ENCODE results near the gene ACRBP.
"Not testable (repeated sequence)": the region's sequence is repeated elsewhere in the genome, so short reads cannot be mapped to it uniquely, and the experiment has no call there.

The ACRBP gene

GRCh38 chr12:6614513-6615172, 32.6 kb downstream of the ACRBP start:
- no peak for DNase-seq (ENCODE audit: low read depth, low spot score)

GRCh38 chr12:6613776-6614512, 33.3 kb downstream of the ACRBP start:
- DNase-seq (ENCODE audit: low read depth, low spot score), result no peak

- DNase-seq (ENCODE audit: low read depth, low spot score), result no peak
Measured at GRCh38 chr12:6613015-6613775, 34.0 kb downstream of the ACRBP start.

DNA sequence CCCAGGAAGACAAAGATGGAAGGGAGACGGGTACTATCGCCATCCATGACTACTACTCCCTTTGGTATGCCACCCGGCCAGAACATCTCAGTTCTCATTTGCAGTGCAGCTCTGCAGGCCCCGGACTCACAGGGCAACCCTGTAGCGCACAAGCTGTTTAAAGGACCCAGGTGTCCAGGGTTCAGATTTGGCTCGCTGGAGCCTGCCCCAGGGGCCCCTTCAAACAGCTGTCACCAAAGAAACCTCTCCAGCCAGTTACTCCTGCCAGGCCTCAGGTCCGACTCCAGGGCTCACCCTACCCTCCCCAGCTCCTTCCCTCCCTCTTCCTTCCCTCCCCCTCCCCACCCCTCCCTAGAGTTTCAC, 34.6 kb downstream of the ACRBP start:
- no peak for DNase-seq (ENCODE audit: low read depth, low spot score)

DNA sequence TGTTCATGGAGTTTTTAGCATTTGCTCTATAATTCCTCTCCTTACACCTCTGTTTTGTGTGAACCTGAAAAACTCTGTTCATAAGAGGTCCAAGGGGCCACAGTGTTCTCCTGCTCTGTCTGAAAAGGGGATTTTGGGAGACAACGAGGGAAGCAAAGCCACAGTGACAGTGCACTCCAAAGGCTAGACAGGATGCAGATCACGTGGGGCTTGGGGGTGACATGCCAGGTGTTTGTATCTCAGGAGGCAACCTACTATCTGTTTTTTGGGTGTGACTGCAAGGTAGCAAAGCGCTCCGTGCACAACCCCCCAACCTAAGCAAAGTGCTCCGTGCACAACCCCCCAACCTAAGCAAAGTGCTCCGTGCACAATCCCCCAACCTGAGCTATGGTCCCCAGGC, 35.0 kb downstream of the ACRBP start:
- no peak for DNase-seq (ENCODE audit: low read depth, low spot score)

- no peak for DNase-seq (ENCODE audit: low read depth, low spot score)
Measured at GRCh38 chr12:6608592-6609281, 38.5 kb downstream of the ACRBP start.

GRCh38 chr12:6607751-6608591, 39.3 kb downstream of the ACRBP start:
- no peak for DNase-seq (ENCODE audit: low read depth, low spot score)

DNA sequence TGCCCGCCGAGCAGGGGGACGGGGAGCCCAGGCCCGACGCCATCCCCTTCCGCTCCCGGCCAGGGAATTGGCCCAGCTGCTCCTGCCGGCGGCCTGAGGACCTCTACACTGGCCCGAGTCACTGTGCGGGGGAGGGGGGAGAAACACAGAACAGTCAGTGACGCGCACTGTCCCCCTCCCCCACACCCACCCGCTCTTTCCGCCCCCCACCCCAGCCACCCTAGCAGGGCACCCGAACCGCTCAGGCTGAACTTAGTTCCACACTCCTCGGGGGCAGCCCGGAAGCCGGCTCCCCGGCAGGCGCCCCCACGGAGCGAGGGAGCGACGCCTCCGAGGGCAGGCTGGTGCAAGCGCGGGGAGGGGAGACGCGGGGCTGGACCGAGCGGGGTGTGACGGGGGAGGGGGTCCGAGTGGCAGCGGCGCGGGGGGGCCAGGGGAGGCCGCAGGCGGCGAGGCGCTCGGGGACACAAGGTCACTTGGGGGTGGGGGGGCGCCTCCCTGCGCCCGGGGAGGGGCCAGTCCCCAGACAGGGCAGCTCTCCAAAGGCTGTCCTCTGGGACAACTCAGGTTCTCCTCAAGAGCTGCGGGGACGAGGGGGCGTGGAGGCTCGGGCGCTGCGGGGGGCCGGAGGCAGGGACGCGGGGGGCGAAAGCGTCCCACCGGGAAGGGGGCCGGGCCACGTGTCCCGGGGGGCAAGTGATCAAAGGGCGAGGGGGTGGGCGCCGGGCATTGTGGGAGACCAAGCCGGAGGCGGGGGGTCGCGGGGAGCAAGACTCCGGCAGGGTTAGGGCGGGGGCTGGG, 40.7 kb downstream of the ACRBP start:
- DNase-seq (ENCODE audit: low read depth, low spot score), result no peak

DNA sequence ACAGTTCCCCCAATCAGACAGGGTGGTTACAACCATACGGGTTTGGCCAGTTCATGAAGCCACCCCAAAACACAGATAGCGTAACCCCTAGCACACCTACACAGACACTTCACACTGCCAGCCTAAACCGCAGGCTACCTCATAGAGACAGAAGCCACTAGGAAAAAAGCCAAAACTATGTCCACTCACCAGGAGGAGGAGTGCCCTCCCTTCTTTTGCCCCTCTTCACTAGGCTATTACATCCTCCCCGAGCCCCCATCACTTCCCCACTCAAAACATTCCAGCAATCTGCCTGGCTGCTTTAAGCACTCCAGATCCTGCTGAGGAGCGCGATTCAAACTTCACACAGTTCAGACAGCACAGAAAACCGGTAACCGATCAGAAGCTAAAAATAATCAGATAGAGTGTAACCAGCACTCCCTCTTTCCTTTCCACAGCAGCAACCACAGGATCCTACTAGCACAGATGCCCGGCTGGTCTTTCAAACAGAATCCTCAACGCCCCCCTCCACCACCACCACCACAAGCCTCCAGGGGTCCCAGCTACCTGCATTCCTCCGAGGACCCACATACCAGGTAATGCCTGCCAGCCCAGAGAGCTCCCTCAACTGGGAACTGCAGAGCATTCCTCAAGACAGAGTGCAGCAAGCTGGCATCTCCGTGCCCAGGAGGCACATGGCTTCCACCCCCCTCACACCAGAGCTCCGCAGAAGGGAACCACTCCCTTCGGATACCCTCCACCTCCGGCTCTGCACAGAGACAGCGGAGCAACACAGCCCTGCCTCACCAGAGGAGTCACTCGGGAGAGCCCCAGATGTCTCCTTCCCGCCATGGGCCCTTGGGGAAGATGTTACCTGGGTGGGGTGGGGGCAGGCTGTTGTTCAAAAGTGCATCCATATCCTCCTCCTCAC, 41.6 kb downstream of the ACRBP start:
- DNase-seq (ENCODE audit: low read depth, low spot score), result no peak

- no peak for DNase-seq (ENCODE audit: low read depth, low spot score)
Measured at GRCh38 chr12:6604259-6605029, 42.8 kb downstream of the ACRBP start.

DNA sequence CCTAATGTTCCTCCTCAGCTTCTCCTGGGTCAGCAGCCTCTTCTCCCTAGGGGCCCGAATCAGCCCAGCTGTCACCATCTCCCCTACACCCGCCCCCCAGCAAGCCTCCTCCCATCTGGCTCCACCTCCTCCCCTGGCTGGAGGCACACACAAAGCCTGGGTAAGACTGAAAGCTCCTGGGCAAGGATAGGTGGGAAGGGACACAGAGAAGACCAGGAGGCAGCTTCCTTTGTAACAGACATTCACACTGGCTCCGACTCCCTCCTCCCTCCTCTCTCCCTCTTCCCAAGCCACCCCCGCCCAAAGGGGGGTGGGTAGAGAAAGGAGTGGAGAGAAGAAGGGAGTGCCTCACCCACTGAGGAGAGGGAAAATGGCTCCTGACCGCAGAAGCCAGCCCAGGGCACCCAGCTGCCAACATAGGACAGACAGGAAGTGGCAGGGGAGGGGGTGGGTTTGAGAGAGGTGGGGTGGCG, 44.1 kb downstream of the ACRBP start:
- no peak for DNase-seq (ENCODE audit: low read depth, low spot score)

DNA sequence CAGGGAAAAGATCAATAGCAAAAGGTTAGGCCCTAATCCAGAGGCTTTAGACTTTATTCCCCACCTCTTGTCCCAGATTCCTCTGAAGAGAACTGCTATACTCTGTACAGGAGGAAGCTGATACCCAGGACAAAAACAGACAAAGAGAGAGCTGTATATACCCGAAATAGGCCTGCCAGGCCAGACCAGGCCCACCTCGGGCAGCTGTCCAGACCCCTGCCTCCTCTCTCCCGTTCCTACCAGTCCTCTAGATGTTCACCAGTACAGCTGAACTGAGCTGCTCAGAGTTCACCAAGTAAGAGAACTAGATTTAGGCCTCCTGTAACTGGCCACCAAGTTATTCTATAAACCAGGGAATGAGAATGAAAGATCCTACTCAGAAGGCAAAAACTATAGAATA, 44.7 kb downstream of the ACRBP start:
- no peak for DNase-seq (ENCODE audit: low read depth, low spot score)

- DNase-seq (ENCODE audit: low read depth, low spot score), result not testable (repeated sequence)
Measured at GRCh38 chr12:6595673-6596072, 51.6 kb downstream of the ACRBP start.

GRCh38 chr12:6592087-6592486, 55.1 kb downstream of the ACRBP start:
- DNase-seq (ENCODE audit: low read depth, low spot score), result no peak
